RWPE2 (cell line): Measurements from ENCODE around the gene TAF1A.

Source experiments
- ATAC-seq: fragments of 200-7000 bp; cut with Tn5 transposase; 3 replicates; pipeline ENCODE4 v1.9.1; 2021; ENCODE audit warnings: low read depth
- DNase-seq: peaks from one replicate; pipeline ENCODE4 v3.0.0-alpha.2; 2020; ENCODE audit warnings: low spot score
- H3K27ac ChIP-seq: fragments of 450-650 bp; 2 replicates; pipeline ENCODE4 v1.5.1; 2017; ENCODE audit warnings: mild to moderate bottlenecking; ENCODE audit not compliant: poor library complexity, severe bottlenecking
- H3K27me3 ChIP-seq: fragments of 250-450 bp; sonication (Bioruptor Pico); 2 replicates; pipeline ENCODE4 v1.5.1; 2021; ENCODE audit warnings: mild to moderate bottlenecking, moderate library complexity; ENCODE audit not compliant: insufficient read depth, poor library complexity, severe bottlenecking
- H3K36me3 ChIP-seq: fragments of 250-450 bp; sonication (Bioruptor Pico); 2 replicates; pipeline ENCODE4 v1.5.1; 2020; ENCODE audit warnings: low read depth, mild to moderate bottlenecking, moderate library complexity
- H3K4me1 ChIP-seq: fragments of 250-450 bp; sonication (Bioruptor Pico); 2 replicates; pipeline ENCODE4 v1.5.1; 2021; ENCODE audit warnings: mild to moderate bottlenecking, moderate library complexity; ENCODE audit not compliant: insufficient read depth, poor library complexity, severe bottlenecking
- H3K4me3 ChIP-seq: fragments of 250-450 bp; sonication (Bioruptor Pico); 2 replicates; pipeline ENCODE4 v1.5.1; 2021; ENCODE audit warnings: mild to moderate bottlenecking, moderate library complexity; ENCODE audit not compliant: severe bottlenecking
- H3K9me3 ChIP-seq: fragments of 250-450 bp; sonication (Bioruptor Pico); 2 replicates; pipeline ENCODE4 v1.5.1; 2021; ENCODE audit warnings: mild to moderate bottlenecking, moderate library complexity; ENCODE audit not compliant: severe bottlenecking
- TF ChIP-seq, protein P1 (sequence below): fragments of 450-650 bp; IDR thresholded peaks from one replicate; pipeline ENCODE4 v1.5.1; 2017; ENCODE audit warnings: mild to moderate bottlenecking, moderate library complexity; ENCODE audit not compliant: poor library complexity, severe bottlenecking

The TAF1A gene

DNA sequence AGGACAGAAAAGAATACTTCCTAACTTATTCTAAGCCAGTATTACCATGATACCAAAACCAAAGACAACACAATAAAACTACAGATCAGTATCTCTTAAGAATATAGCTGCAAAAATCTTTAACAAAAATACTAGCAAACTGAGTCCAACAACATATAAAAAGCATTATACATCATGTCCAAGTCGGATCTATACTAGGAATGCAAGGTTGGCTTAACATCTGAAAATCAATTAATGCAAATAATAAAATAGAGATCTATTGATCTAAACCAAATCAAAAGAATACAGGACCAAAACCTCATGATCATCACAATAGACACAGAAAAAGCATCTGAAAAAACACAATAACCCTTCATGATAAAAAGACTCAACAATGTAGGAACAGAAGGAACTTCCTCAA is 18.9 kb downstream of the TAF1A start:
- TF ChIP-seq, protein P1, sequence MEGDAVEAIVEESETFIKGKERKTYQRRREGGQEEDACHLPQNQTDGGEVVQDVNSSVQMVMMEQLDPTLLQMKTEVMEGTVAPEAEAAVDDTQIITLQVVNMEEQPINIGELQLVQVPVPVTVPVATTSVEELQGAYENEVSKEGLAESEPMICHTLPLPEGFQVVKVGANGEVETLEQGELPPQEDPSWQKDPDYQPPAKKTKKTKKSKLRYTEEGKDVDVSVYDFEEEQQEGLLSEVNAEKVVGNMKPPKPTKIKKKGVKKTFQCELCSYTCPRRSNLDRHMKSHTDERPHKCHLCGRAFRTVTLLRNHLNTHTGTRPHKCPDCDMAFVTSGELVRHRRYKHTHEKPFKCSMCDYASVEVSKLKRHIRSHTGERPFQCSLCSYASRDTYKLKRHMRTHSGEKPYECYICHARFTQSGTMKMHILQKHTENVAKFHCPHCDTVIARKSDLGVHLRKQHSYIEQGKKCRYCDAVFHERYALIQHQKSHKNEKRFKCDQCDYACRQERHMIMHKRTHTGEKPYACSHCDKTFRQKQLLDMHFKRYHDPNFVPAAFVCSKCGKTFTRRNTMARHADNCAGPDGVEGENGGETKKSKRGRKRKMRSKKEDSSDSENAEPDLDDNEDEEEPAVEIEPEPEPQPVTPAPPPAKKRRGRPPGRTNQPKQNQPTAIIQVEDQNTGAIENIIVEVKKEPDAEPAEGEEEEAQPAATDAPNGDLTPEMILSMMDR, result no peak
- Histone ChIP-seq H3K4me3 (no peak overlapping the region), H3K9me3 (no peaks in the 10 kb centered on the region), H3K4me1 (no peaks in the 10 kb centered on the region), H3K27me3 (no peaks in the 10 kb centered on the region), H3K36me3 (peaks cover 15% of the 10 kb centered on the region), H3K27ac (no peak overlapping the region)
- no peak for ATAC-seq
- no peak for DNase-seq

DNA sequence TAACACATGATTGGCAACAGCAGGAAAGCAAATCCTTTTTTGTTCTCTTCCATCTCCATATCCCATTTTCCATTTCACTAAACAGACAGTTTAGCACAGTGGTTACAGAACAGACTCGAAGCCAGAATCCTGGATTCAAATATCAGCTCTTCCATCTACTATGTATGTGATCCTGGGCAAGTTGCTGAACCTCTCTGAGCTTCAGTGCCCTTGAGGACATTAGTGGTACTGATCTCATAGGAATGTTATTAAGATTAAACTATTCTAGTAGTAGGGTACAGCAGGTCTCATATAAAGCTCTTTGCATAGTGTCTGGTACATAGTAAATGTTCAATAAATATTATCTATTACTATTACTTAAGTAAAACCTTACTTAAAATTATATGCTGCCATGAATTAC is 28.1 kb downstream of the TAF1A start:
- Histone ChIP-seq H3K27ac (no peak overlapping the region), H3K27me3 (no peaks in the 10 kb centered on the region), H3K36me3 (peaks cover 21% of the 10 kb centered on the region), H3K4me1 (no peaks in the 10 kb centered on the region), H3K9me3 (no peaks in the 10 kb centered on the region), H3K4me3 (no peak overlapping the region)
- DNase-seq (no peak), ATAC-seq (no peak)
- TF ChIP-seq, protein P1, result no peak

DNA sequence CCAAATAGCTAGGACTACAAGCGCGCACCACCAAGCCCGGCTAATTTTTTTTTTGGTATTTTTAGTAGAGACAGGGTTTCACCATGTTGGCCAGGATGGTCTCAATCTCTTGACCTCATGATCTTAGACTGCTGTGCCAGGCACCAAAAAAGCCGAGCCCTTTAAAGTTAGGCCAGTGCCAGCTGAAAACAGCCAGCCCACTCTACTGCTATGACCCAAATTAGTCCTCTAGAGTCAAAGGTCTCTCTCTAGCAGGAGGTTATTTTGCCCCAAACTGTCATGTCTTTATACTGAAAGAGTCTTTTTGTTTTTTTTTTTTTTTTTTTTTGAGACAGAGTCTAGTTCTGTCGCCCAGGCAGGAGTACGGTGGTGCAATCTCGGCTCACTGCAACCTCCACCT is 32.2 kb downstream of the TAF1A start:
- Histone ChIP-seq H3K4me3 (no peak overlapping the region), H3K9me3 (no peaks in the 10 kb centered on the region), H3K4me1 (no peaks in the 10 kb centered on the region), H3K27me3 (no peaks in the 10 kb centered on the region), H3K27ac (no peak overlapping the region), H3K36me3 (peaks cover 17% of the 10 kb centered on the region)
- TF ChIP-seq, protein P1, result no peak
- DNase-seq, result no peak
- ATAC-seq, result no peak

DNA sequence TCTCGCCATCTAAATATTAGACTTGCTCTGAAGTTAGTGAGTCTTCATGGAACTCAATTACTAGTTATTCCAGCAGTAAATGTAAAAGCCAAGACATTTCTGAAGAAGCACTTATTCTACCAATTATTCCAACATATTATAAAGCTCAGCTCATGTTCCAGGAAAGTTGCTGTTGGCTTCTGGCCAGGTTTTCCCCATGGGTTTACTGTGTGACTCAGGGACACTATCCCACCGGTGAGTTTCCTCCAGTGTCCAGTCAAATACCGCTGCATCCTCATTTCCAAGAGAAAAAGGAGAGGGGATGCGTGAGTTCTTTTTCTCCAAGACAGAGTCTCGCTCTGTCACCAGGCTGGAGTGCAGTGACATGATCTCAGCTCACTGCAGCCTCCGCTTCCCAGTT is 32.6 kb downstream of the TAF1A start:
- TF ChIP-seq, protein P1, result no peak
- peaks cover 17% of the 10 kb centered on the region for H3K36me3 ChIP-seq

DNA sequence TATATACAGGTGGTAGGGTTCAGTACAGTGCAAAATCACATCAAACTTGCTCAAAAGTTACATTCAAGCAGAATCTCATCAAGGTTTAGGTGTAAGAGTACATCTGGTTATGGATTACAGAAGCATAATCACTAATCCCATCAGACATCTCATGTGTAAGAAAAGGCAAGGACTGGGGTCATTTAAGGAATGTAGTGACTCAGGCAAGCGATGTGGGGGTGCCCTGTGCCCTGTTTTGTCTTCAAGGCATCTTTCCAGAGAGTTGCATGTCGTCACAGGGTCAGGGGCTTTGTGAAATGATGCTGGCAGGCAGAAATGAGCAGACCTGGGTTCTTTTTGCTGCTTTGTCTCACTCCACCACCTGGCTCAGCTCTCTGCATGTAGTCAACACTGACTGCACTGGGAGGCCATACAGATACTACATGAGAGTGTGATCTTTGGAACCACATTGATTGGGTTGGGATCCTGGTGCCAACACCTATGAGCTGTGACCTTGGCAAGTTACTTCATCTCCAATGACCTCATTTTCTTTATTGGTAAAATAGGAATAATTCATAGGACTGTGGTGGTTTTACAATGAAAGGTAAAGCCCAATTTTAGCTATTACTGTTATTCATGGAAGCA is 33.6 kb downstream of the TAF1A start:
- TF ChIP-seq, protein P1, result no peak
- H3K27me3 ChIP-seq, result no peaks in the 10 kb centered on the region
- no peaks in the 10 kb centered on the region for H3K4me1 ChIP-seq
- no peak overlapping the region for H3K27ac ChIP-seq
- H3K4me3 ChIP-seq, result no peak overlapping the region
- H3K9me3 ChIP-seq, result no peaks in the 10 kb centered on the region
- peaks cover 13% of the 10 kb centered on the region for H3K36me3 ChIP-seq
- ATAC-seq (no peak), DNase-seq (no peak)

More for the DNA sequence above, 32.6 kb downstream of the TAF1A start:
- ATAC-seq (no peak), DNase-seq (no peak)
- no peaks in the 10 kb centered on the region for H3K27me3 ChIP-seq
- no peaks in the 10 kb centered on the region for H3K4me1 ChIP-seq
- no peak overlapping the region for H3K4me3 ChIP-seq
- H3K9me3 ChIP-seq, result no peaks in the 10 kb centered on the region
- H3K27ac ChIP-seq, result no peak overlapping the region
